Right kidney (tissue), 1 donor: ENCODE measurements around the gene TMEM178B.
"Not testable (repeated sequence)": the region's sequence is repeated elsewhere in the genome, so short reads cannot be mapped to it uniquely, and the experiment has no call there.

Experiments
- DNase-seq: peaks from one replicate; pipeline ENCODE4 v3.0.0-alpha.2; 2016

Gene TMEM178B

DNA sequence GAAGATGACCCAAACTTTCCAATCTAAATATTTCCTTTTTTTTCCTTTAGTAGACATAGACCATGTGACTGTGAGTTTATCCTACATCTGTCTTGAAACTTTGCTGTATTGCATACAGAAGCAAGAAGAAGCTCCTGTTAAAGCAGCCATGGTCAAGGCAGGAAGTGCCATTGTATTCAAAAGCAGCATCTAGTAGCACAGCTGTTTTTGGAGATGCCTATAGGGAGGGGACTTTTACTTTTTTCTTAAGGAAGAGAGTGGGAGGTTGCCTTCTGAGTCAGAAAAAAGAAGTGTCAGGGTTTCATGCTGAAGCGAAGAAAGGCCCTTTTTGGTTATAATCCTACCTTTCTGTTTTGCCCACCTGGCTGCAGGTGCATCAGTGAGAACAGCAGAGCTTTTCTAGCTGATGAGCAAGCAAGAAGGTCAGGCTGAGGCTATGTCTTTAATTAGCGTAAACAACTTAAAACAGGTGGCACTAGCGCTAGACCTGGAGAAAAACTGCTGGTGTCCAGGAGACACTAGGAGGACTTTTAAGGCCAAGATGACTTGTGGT lies 243.2 kb downstream of the TMEM178B start:
- DNase-seq, result no peak

DNA sequence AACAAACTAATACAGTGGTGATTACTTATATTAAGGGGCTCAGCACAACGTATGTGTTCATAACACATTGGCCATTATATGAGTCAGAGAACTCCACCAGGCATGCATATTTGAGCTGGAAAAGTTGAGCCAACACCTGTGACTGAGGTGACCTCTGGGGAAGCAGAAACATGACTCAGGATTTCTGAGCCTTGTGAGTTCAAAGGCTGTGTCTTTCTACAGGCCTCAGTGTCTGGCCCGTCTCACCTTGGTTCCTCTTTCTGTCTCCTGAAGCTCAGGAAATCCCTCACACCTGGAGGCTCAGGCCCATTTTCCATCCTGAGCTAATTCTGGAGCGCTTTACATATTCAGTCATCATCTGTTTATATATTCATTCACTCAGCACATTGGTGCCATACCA lies 246.4 kb downstream of the TMEM178B start:
- DNase-seq, result no peak

DNA sequence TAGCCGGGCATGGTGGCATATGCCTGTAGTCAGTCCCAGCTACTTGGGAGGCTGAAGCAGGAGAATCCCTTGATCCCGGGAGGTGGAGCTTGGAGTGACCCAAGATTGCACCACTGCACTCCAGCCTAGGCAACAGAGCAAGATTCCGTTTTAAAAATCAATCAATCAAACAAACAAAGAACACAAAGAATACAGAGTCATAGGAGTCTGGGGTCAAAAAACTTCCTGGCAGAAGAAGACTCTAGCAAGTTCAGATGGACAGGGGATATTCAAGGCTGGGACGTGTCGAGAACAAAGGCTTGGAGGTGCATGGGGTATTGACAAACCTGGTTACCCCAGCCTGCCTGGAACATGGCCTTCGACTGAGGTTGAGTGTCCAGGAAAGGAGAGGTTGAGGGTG lies 248.5 kb downstream of the TMEM178B start:
- no peak for DNase-seq

DNA sequence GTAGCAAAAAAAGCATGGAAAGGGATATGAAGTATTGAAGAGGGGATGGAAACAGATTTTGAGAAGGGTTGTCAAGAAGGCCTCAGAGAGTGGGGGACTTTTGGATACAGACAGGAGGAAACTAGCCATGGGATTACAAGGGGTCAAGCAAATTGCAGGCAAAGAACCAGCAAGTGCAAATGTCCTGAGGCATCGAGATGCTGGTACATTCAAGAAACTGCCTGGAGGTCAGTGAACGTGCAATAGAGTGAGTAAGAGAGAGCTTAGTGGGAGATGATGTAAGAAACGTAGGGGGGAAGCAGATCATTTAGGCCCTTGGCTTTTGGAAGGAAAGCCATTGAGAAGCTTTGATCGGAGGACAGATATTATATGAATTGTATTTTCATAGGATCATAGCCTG lies 250.0 kb downstream of the TMEM178B start:
- no peak for DNase-seq

DNA sequence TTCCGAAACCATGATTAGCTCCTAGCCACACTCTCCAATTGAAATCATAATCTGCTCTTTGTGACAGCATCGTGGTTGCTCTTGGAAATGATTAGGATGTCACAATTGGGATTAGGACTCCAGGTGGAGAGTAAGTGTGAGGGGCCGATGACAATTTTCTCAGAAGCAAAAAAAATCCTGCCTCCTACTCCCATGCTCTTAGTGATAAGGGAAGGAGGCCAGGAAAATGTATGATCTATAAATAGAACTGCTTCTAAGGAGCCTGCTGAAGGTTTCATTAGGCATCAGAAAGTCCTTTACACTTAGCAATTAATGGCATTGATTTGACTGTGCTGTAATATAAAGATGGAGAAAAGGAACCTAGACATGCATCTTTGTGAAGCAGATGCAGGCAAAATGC lies 251.0 kb downstream of the TMEM178B start:
- DNase-seq, result no peak

DNA sequence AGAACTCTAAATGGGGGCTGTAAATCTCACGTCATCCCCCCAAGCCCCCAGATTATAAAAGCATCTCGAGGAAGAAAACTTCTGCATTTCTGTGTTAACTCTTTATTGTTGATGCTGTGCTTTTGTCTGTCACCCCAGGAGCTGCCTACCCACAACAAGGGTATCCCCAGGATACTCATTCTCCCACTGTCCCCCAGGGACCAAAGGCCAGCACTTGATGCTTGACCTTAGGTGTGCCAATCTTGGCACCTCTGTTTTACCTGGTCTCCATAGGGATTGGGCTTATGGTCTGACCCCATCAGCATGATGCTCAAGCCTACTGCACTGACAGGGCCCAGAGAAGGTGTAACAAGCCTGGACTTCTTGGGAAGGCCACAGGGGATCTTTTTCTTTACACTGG lies 251.4 kb downstream of the TMEM178B start:
- DNase-seq, result no peak

DNA sequence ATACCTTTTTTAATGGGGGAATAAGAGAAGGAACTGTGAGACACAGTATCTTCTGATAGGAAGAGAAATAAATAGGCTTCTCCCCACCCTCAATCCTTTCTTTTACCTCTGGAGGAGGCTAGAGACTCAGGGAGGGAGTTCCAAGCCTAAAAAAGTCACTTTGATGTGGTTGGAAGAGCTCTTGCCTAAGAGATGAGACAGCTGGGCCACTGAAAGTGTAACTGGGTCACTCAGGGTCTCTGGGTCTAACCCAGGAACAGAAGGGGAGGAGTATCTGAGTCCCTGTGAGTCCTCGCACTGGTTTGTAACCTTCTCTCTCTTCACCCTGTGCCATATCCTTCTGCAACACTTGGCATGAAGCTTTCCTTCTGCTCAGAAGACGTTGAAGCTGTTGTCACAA lies 254.4 kb downstream of the TMEM178B start:
- no peak for DNase-seq

DNA sequence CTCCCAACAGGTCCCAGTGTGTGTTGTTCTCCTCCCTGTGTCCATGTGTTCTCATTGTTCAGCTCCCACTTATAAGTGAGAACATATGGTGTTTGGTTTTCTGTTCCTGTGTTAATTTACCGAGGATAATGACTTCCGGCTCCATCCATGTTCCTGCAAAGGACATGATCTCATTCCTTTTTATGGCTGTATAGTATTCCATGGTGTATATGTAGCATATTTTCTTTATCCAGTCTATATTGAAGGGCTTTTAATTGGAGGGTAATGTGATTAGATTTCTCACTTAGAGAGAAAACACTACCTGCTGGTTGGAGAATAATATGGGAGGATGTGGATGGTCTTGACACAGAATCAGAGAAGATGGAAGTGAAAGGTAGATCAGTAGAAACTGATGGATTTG lies 256.4 kb downstream of the TMEM178B start:
- not testable (repeated sequence) for DNase-seq

DNA sequence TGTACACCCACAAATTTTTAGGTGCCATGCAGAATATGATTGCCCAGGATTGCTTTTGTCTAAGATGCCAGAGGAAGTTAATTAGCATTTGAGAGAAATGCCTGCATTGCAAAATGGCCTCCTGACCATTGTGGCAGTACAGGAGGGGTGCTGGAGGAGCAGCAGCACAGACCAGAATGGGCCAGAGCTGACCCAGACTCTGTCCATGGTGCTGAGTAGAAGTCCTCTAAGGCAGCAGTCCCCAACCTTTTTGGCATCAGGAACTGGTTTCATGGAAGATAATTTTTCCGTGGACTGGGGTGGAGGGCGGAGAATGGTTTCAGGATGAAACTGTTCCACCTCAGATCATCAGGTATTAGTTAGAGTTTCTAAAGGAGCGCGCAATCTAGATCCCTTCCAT lies 259.6 kb downstream of the TMEM178B start:
- no peak for DNase-seq

DNA sequence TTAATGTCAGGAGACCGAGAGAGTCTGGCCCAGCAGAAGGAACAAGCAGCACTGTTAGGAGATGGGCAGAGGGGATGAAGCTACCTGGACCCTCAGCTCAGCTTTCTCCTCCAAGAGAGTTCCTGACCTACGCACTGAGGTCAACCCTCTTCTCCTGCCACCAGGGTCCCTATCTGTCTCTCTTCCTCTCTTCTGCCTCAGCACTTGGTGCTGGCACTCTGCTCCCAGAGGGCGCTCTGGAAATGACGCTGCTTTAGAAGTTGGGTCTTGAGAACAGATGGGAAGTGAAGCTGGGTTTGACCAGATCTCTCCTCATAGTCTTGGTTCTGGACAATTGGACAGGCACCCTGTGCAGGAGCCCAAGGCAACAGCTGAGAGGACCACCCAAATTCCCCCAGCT lies 261.3 kb downstream of the TMEM178B start:
- DNase-seq, result no peak

DNA sequence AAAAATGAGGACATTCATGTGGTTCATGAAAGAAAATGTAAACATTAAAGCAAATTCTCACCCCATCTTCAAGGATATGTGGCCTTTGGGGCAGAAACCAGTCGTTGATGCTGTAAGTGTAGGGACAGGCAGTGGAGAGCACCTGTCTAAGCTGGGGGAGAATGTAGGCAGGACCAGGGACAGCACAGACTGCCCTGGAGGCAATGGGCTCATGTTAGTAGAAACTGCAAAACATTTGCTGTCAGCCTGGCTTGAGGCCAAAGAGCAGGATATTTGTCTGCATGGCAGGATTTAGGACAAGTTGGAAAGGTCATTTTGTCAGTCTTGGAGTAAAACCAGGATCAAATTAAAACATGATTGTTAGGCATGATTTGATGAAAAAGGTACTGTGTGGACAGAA lies 265.7 kb downstream of the TMEM178B start:
- no peak for DNase-seq

DNA sequence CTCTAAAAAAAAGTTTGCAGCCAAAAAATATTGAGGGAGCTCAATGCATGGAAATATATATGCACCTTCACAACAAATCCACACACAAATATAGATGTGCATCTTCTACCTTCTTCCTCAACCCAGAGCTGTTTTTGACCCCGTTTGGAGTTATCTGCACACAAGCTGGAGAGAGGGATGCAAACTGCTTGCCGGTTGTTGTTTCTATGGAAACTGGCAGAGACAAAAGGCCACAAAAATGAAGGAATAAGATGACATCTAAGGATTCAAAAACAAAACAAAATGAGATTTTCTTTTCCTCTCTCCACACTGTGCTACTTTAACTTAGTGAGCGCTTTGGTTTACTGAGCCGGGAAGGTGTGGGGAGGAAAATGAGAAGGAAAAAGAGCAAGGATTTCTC lies 267.1 kb downstream of the TMEM178B start:
- DNase-seq, result no peak

DNA sequence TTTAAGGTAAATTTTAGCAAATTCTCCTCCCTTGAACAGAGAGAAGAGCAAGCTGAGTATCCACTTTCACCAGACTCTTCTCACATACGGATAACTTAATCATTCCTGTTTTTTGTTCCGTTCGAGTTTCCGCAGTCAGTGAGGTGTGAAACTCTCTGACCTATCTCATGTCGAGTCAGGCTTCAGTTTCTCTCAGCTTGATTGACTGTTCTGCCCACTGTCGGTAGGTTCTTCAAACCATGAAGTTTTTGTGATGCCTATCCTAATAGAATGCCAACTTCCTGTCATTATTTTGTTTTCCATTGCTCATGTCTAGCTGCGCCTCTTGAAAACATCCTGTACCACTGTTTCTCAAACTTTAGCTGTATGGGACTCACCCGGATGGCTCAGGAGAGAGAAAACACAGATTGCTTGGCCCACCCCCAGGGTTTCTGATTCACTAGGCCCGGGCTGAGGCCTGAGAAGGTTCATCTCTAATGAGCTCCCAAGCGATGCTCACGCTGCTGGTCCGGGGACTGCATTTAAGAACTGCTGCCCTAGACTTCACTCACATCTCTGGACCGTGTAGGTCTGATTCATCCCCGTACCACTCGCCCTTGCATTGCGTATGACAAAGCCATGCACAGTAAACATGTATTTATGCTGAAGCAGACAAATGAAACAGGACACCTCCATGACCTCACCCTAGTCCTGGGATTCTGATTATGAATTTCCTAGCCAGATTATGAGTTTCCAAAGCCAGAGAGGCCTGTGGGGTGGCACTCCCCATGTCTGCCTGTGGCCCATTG lies 269.0 kb downstream of the TMEM178B start:
- no peak for DNase-seq

DNA sequence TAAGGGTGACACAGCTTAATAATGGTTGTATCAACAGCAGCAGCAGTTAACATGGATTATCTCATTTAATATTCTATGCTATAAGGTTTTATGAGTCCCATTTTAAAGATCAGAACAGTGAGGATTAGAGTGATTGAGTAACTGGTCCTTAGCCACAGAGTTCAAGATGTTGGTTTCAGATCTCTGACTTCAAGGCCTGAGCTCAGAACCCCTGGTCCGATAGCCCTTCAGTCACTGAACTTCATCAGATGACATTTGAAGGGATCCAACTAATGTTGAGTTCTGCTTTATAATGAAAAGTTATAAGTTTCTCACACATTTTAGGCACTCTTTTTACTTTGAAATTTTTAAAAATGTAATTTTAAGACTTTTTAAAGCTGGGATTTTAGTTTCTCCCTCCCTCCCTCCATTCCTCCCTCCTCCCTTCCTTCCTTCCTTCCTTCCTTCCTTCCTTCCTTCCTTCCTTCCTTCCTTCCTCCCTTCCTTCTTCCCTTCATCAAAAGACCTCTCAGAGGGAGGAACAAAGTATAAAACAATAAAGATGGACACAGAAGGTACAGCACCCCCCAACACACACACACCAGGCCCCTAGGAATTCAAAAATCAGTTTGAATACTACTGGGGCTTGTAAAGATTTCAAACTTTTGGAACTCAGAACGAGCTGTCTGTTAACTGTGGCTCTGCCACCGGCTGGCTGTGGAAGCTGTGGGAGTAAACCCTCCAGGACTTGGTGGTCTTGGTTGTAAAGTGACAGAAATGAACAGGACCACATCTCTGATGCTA lies 270.5 kb downstream of the TMEM178B start:
- no peak for DNase-seq

DNA sequence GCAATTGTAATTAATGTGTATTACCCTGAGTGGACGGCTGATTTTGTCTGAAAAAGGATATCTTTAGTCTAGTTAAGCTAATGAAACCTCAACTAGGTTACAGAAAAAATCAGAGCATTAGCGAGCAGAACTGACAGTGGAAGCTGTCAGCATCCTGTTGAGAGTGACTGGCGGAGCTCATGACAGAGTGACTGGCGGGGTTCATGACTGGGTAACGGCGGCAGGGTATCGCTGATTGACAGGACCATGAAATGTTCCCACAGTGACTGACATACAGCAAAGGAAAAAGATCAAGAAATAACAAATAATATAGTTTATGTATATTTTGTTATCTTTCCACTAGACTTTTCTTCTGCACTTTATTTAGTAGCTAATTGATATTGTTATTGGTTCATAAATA lies 274.9 kb downstream of the TMEM178B start:
- no peak for DNase-seq

DNA sequence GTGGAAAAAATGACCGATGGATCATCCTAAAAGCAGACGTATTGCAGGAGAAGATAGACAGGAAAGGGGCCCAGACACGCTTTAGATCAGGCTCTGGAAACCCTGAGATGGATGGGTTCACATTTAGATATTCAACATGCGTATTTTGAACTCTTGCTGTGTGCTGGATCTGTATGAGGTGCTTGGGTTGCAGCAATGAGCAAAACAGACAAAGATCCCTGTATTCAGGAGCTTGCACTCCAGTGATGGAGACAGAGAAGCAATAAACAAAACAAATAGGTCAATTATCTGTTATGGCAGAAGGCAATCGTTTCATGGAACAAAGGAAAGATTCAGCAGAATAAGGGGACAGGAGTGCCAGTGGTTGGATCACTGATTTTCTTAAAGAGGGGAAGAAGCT lies 275.5 kb downstream of the TMEM178B start:
- DNase-seq, result no peak

DNA sequence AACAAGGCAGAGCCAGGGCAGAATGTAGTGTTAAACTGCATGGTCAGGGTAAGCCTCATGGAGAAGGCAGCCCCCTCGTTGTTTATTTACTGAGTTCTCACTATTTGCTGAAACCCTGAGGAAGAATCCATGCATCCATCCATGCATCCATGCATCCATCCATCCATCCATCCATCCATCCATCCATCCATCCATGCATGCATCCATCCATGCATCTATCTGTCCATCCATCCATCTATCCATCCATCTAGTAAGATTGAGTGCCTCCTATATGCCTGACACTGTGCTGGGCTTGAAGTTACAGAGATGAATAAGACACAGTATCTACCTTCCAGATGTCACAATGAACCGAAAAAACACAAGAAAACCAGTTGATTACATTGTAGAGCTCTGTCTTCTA lies 275.9 kb downstream of the TMEM178B start:
- DNase-seq, result no peak

DNA sequence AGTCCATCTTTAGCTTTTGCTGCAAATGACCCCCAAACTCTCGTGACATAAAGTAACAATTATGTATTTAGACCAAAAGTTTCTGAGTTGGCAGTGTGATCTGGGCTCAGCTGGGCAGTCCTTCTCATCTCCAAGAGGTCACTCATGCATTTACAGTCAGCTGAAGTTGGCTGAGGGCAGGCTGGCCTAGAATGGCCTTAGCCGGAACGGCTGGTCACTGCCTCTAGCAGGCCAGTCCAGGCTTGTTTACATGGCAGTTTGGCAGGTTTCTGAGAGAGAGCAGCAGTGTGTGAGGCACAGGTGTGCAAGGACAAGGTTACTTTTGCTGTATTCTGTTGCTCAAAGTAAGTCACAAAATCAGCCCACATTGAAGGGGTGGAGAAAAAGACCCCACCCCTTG lies 277.3 kb downstream of the TMEM178B start:
- no peak for DNase-seq

DNA sequence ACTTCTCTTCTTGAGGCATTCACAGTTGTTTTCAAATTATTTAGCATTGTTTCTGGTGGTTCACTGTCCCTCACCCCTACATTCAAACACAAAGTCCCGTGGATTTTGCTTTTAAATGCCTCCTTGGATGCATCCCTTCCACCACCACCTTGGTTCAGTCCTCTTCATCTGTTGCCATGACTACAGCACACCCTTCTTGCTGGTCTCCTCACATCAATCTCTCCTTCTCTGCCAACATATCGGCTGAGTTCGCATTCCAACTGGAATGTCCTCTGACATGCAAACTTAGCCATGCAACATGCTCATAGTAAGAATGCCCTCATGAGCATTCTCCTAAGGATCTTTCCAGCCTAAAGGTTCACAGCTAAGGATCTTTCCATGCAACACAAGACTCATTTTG lies 279.1 kb downstream of the TMEM178B start:
- no peak for DNase-seq

DNA sequence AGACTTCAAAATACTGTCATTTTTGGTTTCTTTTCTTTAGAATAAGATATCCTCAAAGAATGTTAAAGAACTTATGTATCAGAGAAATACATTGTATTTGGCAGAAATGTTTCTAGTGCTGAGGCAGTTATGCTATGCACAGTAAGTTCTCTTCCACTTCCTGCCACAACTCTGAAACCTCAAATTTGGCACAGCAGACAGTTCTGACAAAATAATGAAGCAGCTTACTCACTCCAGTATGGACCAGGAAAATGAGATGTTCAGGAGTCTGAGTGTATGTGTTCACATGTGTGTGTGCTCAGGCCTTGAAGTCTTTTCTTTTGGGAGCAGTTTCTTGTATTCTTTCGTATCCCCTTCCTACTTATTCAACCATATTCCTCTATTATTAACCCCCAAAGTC lies 280.4 kb downstream of the TMEM178B start:
- DNase-seq, result no peak

DNA sequence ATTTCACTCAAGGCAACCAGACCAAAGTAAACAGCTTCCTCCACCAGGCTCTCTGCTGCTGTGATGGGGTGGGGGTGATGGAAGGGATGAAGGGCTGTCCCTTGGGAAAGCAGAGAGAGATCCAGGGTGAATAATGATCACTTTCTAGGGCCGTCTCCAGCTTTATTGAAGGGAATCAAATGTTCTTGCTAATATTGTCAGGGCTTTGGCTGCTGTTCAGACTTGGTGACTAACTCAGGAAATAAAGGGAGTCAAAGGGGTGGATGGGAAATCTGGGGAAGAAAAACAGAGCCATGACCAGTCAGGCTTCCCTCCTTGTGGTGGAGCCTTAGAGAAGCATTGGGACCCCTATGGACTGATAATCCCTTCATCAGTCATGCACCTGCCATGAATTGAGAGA lies 281.2 kb downstream of the TMEM178B start:
- DNase-seq, result no peak

DNA sequence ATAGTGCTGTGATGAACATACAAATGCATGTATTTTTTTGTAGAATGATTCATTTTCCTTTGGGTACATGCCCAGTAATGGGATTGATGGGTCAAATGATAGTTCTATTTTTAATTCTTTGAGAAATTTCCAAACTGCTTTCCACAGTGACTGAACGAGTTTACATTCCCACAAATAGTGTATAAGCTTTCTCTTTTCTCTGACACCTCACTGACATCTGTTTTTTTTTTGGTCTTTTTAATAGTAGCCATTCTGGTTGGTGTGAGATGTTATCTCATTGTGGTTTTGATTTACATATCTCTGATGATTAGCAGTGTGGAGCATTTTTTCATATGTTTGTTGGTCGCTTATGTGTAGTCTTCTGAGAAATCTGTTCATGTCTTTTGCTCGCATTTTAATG lies 282.3 kb downstream of the TMEM178B start:
- DNase-seq, result no peak

DNA sequence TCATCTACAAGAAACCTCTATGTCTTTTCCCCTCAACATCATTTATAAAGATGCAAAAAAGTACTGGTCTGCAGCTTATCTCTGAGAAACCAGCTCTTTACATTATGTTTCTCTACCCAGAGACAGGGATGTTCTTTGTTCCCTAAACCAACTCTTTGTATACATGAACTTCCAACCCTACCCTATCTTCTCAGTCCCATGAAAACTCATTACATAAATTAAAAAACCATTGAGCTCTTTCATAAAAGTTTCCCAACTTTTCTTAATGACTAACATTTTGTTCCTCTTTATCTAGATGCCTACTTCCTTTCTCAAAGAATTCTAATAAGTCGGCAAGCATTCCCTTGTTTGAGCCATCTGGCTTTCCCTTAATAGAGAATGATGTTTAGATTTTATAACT lies 284.5 kb downstream of the TMEM178B start:
- no peak for DNase-seq

DNA sequence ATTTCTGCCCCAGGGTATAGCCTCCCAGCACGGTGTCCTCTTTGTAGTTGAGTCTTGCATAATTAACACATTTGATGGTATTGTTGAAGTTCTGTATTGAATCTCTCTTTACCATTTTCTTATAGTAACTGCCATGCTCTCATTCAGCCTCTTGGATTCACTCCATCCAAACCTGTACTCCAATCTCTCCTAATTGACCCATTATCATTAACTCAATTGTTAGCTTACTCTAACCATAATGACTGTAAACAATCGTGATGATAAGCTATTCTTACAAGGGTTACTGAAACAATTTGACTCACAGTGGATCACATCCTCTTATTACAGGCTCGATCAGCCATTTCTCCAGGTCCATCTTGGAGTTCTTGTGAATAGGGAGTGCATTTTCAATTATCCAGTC lies 285.4 kb downstream of the TMEM178B start:
- no peak for DNase-seq
